HG03354 (cell line): ENCODE results near the gene LRP1-AS.

ENCODE experiments used
- ATAC-seq: cut with Tn5 transposase; IDR thresholded peaks from one replicate; pipeline ENCODE4 v1.9.1; 2021; ENCODE audit warnings: mild to moderate bottlenecking; ENCODE audit not compliant: unreplicated experiment, poor library complexity, severe bottlenecking

The LRP1-AS gene

GRCh38 chr12:57145460-57146059 lies 1.9 kb downstream of the LRP1-AS start:
- no peak for ATAC-seq

DNA sequence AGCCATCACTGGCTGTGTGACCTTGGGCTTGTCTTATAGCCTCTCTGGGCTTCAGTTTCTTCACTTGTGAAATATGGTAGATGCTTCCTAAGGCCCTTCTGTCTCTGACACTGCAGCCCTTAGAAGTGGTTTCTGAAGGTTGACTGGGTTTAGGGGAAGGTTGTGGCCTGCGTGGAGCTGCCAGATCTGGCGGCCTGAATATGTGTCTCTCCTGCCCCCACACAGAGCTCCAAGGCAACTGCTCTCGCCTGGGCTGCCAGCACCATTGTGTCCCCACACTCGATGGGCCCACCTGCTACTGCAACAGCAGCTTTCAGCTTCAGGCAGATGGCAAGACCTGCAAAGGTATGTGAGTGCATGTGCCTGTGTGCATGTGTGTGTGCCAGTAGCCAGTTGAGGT lies 4.0 kb downstream of the LRP1-AS start:
- ATAC-seq = no peak

DNA sequence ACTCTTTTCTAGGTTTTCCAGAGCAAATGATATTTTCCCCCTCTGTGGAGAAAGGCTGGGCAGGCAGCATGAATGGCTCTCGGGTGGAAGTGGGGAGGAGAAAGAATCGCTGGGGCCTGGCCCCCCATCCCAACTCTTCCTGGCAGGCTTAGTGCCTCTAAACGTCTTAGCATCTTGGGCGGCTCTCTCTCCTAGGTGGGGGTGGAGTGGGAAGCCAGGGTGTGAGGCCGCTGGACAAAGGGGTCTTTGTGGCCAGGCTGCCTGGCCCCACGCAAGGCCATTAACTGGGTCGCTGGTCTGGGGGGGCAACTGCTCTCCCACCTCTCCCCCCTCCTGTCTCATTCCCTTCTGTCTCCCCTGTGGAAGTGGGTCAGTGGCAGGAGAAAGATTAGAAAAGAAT lies 4.7 kb downstream of the LRP1-AS start:
- ATAC-seq = no peak

DNA sequence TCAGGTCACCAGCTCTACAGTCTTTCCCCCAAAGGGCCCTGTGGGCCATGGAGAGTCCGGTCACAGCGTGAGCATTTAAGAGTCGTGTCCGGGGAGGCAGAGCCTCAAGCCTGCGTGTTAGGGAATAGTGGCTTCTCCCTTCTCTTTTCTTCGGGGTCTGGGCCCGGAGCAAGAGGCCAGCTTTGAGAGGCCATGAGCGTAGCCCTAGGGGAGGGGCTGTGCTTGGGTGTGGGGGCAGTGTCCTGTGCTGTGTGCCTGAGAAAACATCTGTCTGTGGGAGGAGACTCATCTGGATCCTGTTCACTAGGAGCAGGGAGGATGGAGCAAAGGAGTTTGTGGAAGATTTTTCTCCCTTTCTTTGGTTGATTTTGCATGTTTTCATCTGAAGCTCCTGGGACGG lies 5.3 kb downstream of the LRP1-AS start:
- ATAC-seq = no peak

DNA sequence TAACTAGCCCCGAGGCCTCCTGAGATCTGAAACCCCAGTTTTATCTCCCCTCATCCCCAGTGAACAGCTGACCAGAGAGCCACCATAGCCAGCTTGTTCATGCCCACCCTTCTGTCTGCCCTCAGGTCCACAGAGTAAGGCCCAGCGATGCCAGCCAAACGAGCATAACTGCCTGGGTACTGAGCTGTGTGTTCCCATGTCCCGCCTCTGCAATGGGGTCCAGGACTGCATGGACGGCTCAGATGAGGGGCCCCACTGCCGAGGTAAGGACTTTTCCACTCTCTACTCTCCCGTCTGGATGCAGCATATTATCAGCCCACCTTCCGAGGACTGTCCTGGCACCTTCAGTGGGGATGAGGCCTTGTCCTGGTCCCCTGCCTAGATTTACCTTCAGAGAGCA lies 6.2 kb downstream of the LRP1-AS start:
- no peak for ATAC-seq

DNA sequence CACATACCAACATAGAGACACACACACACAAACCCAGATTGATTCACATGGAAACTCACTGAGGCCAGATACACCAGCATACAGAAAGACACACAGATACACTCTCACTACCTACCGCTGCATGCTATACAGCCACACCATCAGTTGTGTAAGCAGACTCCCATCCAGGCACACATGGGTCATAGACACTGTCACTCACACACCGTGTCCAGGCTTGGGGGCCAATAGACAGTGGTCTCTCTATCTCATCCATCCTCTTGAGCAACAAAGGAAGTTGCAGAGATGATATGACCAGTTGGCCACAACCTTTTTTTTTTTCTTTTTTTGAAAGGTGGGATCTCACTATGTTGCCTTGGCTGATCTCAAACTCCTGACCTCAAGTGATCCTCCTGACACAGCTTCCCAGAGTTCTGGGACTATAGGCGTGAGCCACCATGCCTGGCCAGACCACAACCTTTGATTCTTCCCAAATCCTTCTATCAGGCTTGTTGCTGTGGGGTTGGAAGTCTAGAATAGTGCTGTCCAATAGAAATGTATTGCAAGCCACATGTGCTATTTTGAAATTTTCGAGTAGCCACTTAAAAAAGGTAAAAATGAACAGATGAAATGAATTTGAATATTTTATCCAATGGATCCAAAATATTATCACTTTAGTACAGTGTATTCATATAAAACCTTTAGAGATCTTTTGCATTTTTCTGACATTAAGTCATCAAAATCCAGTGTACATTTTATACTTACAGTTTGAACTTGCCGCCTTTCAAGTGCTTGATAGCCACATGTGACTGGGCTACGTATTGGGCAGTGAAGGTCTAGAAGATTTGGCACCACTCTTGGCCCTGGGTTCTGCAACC lies 7.4 kb downstream of the LRP1-AS start:
- no peak for ATAC-seq

GRCh38 chr12:57138526-57139272 lies 8.7 kb downstream of the LRP1-AS start:
- ATAC-seq = no peak

DNA sequence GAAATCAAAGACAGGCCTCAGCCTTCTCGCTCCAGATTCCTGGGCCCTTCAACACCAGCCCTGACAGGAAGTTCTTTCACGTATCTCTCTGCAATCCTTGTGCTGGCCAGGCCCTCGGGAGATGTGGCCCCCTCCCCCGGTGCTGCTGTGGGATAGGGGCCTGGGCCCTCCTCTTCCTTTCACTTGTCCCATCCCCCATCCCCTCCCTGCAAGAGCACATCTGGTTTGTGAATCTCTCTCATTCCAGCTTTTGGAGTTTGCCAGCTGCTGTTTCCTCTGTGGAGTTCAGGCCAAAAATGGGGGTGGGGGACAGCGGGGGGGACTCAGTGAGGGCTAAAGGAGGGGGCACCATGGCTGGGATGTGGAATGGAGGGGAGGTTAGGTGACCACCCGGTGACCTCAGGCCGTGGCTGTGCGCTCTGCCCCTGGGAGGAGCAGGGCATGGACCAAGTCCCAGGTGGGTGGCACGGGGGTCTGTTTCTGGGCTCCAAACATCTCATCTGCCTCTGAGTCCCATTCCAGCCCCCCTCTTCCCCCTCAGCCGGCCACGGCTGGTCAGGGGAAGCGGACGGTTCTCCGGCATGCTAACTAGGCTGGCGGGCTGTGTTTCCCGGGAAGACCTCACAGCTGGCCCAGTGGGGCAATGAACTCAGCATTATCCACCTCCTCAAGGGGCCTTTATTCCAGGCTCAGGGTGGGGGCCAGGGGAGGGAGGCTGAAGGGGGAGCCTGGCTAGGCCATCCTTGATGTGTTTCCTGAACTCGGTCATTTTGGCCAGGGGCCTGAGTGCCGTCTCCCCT lies 11.7 kb downstream of the LRP1-AS start:
- ATAC-seq = no peak

GRCh38 chr12:57134949-57135348 lies 12.5 kb downstream of the LRP1-AS start:
- no peak for ATAC-seq

DNA sequence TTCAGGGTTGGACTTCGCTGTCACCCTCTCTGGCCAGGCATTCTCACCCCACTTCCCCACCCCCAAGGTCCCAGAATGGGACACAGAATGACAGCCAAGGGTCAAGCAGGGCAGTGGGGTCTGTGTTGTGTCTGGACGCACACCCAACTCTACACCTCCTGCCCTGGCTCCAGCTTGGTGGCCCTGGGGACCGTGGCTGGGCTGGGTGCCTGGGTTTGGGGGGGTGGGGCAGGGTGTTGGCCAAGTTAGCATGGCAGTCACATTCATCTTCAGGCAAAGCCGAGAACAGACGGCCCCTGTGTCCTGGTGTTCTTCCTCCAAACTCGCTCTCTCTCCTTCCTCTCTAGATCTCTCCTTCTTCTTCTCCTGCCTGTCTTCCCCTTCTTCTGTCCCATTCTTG lies 13.5 kb downstream of the LRP1-AS start:
- no peak for ATAC-seq

DNA sequence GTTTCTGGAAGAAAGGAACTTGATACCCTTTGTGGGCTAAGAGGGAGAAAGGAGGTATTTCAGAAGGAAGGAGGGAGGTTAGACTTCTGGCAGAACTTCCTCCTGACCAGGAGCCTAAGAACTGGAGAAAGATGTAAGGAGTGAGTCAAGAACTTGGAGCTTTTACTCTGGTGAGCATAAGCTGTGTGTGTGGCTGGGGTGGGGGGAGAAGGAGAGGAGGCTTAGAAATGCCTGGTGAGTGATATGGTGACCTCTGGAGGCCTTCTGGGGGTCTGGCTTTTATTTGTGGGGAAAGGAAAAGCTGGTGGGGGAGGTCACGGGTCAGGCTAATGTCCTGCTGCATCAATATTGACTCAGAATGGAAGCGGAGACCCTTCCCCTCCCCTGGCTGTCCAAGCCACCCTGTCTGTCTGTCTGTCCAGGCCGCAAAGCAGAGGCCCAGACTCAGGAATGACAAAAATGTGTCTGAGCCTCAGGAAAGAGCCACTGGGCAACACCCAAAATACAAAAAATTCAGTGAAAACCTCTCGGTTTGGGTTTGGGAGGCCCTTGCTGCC lies 14.3 kb downstream of the LRP1-AS start:
- no peak for ATAC-seq

DNA sequence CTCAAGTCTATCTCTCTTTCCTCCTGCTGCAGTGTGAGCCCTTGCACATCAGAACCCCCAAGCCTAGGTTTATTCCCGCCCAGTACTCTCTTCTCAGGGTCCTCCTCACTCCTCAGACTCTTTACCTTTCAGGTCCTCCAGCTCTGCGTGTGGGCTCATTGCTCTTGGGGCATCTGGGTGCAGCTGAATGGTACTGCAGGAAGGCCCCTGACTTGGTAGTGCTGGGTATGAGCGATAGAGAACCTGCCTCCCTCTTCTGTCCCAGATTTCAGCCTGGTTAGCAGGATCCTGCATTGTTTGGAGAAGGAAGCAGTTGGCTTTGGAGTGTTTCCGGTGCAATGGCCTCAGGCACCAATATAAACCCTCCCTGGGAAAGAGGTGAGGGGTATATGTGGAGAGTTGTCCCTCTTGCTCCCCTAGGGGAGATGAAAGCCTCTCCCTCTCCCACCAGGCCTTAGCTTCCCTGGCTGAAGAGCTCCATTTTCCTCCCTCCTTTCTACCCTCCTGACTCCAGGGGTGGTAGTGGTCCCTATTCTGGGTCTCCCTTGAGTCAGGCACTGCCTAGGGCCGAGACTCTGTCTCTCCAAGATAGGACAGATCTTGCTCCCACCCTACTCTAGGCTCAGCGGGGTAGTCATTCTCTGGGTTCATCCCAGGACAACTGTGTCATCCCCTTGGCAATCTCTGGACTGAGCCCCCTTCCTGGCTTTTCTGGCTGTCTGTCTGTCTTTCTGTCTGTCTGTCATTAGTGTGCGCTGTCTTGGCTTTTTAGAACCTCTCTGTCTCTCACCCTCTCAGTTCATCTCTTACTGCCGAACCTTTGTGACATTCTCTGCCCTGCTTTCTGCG lies 15.3 kb downstream of the LRP1-AS start:
- ATAC-seq = no peak

DNA sequence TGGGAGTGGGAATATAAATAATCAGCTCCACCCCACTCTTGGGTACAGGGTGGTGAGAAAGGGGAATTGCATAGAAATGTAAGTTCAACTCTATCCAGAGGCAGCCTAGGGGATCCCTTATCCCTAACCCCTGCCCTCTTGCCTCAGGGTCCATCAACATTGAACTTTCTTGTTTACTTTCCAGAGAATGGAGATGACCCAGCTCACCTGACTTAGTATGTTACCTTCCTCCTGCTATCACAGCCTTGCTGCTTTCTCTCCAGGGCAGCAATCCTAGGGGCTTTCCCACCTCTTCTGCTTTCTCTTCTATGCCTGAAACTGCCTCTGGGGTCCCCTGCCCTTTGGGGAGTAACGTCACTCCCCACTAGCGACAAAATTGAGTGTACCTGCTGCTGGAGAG lies 16.5 kb downstream of the LRP1-AS start:
- no peak for ATAC-seq

DNA sequence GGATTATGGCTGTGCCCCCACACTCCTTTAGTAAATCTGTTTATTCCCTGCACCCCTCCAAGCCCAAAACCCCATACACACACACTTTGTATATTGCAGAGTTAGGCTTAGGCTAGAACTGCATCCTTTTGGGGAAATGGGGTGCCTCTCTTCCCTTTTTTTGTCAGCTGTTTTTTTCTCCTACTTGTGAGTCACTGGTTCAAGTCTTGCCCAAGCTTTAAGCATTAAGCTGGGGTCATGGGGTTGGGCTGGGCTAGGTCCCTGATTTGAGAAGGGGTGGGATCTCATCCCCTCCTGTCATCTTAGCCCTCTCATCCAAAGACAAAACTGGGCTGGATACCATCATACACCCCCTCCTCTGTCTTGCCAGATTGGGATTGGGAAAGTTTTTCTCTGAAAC lies 17.5 kb downstream of the LRP1-AS start:
- no peak for ATAC-seq

- no peak for ATAC-seq
These were observed 18.0 kb downstream of the LRP1-AS start for GRCh38 chr12:57129321-57129842.

DNA sequence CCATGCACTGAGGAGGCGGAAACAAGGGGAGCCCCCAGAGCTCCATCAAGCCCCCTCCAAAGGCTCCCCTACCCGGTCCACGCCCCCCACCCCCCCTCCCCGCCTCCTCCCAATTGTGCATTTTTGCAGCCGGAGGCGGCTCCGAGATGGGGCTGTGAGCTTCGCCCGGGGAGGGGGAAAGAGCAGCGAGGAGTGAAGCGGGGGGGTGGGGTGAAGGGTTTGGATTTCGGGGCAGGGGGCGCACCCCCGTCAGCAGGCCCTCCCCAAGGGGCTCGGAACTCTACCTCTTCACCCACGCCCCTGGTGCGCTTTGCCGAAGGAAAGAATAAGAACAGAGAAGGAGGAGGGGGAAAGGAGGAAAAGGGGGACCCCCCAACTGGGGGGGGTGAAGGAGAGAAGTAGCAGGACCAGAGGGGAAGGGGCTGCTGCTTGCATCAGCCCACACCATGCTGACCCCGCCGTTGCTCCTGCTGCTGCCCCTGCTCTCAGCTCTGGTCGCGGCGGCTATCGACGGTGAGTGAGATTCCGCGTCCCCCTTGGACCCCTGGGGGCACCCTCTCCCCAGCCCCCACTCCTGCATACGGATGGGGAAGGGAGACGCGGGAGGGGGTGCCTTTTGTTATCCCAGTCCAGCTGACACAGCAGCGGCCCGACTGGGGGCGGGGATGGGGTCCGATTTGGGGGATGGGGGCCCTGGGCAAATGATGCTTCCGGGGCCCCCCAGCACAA lies 18.7 kb downstream of the LRP1-AS start:
- no peak for ATAC-seq

DNA sequence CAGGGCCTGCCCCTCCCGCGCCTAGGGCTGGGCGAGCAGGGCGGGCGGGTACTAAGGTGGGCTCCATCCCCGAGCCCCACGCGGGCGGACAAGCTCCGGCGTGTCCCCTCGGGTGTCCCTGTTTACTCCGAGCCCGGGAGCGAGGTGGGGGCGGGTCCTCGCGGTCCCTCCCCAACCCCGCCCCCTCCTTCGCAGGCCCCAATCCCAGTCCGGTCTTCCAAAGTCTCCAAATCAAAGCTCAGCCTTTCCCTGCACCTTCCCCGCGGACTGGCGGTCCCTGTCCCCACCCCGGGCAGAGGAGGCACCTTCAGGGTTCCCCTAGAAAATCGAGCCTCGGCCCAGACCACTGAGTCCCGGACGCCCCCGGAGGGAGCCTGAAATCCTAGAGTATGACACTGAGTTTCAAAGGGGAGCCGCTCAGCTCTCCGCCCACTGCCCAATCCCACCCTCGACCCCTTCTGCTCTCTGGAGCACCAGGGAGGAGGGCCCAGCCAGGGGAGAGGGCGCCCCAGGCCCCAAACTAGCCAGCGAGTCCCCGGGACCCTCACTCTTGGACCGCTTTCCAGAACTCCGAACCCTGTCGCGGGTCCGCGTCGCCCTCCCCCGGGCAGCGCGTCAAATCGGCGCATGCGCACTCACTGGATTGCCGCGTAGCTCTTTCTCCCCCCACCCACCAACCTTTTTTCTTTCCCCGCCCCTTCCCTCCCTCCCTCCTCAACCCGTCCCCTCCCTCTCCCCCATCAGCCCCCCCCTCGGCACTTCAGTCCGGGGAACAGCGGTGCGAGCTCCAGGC lies 19.5 kb downstream of the LRP1-AS start, which contains the start of gene LRP1:
TSS of gene LRP1 (plus strand) at position 758 of the 793 bp plus-strand sequence. CDS start 482 bp downstream, outside the sequence.
- no peak for ATAC-seq
